NCI-H2196 treated with DMSO at 0.1 percent for 48 hours (cell line): Measurements from ENCODE around the gene SNED1.

Source experiments
- DNase-seq: peaks from one replicate; lab custom pipeline; 2025; ENCODE audit not compliant: unreplicated experiment; lab: John Stamatoyannopoulos, UW

Gene SNED1

DNA sequence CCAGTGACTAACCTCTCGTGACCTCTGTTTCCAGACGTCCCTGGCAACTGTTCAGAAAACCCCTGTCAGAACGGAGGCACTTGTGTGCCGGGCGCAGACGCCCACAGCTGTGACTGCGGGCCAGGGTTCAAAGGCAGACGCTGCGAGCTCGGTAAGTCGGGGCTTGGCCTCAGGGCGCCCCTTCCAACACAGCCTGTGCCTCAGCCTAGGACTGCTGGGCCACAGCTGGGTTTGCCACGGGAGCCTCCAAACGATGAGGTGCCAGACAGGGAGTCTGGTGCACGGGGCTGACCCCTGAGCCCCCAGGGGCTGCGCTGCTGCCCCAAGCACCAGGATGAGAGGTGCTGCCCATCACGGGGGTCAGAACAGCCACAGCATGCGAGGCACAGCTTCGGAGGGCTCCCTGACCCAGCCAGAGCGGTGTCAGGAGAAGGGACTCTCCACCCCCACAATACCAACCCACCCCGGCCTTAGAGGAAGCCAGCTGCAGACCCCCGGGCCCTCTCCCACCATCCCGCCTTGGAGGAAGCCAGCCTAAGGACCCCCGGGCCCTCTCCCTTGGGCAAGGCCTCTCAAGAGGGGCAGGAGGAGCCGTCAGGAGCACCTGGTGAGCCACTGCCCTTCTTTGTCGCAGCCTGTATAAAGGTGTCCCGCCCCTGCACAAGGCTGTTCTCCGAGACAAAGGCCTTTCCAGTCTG lies 83.4 kb downstream of the SNED1 start:
- DNase-seq, result no peak

- DNase-seq, result no peak
Measured at GRCh38 chr2:241082341-241083090, 84.1 kb downstream of the SNED1 start.

- no peak for DNase-seq
Measured at GRCh38 chr2:241083091-241083415, 84.6 kb downstream of the SNED1 start.

GRCh38 chr2:241084856-241085444 lies 86.5 kb downstream of the SNED1 start:
- DNase-seq, result no peak

- DNase-seq, result no peak
Measured at GRCh38 chr2:241087420-241088268, 89.2 kb downstream of the SNED1 start.

- no peak for DNase-seq
Measured at GRCh38 chr2:241088376-241088775, 90.0 kb downstream of the SNED1 start.

DNA sequence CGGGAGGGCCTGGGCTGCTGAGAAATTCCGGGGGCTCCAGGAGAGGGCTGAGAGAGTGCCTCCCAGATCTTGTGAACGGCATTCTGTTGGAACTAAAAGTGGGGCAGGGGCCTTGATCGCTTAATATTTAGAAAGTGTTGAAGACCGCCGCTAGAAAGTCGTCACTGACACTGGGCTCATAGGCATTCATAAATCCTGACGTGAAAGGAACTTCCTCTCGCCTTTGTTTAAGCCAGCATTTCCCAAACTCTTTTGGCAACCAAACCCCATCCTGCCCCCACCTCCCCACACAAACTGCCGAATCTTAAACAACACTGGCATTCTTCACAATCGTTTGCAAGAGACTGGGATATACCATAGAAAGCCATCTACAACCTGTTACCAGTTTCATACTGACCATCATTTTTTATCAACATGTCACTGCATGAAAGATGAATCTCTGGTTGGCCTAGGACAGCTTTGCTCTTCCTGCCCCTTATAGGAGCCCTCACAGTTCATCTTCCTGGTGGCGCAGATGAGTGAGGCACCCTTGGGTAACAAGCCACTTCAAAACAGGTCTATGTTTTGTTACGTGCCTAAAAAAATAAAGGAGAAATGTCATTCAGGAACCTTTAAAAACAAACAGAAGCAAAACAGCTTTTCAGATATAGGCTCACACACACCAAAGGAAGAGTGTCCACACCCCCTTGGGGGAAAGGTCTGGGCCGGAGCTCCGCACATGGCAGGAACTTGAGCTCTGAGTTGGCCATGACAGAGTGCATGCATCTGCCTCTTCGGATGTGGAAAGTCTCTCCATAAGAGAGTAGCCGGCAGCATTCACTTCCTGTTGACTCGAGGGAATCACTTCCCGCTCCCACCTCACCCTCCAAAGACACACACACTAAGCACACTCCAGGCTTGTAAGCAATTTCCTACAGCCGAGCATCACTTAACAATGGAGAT lies 90.6 kb downstream of the SNED1 start:
- no peak for DNase-seq

GRCh38 chr2:241091201-241091600 lies 92.8 kb downstream of the SNED1 start:
- DNase-seq, result no peak

DNA sequence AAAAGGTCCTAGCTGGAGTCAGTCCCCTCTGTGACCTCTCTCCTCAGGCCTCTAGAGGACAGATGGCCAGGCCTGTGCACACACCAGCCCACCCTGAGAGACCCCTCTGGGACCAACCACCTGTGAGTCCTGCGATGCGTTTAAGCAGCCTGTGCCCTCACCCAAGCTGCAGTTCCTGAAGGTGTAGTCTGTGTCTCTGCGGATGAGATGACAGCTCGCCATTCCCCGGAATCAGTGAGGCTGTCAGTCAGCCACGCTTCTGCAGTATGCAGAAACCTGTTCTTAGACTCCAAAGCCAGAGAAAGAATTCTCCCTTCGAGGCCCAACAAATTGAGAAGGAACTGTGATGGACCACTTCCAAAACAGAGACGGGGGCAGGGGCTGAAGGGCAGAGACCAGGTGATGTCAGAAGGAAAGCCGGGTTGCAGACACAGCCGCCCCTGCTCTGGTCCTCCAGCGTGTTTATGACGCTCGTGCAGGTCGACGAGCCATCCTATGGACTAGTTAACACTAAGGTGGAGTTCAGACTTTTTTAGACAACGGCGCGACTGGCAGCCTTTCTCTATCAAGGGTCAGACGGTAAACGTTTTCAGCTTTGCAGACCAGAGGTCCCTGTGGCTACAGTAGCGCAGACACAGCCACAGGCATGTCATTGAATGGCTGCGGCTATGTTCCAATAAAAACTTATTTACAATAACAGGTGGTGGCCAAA lies 93.5 kb downstream of the SNED1 start:
- DNase-seq, result no peak

- DNase-seq, result peak; percentile 14
Measured at GRCh38 chr2:241092677-241093076, 94.3 kb downstream of the SNED1 start.

DNA sequence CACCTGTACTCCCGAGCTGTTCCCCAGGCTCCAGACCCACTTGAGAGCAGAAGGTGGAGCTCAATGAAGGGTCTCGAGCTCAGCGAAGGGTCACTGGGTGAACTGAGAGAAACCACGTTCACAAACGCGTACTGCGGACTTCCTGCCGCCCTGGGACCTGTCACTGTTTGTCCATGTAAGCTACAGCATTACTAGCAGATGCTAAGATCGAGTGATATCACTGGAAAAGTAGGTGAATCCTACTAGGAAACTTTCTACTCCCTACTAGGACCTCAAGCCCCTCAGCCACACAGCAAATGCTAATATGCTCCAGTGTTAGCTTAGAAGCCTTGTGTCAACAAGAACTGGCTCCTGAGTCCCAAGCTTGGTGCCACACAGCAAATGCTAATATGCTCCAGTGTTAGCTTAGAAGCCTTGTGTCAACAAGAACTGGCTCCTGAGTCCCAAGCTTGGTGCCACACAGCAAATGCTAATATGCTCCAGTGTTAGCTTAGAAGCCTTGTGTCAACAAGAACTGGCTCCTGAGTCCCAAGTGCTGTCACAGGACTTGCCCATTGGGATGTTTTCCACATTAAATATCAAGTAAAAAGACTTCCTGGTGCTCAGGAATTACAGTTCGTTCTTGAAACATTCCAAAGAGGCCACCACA lies 94.8 kb downstream of the SNED1 start:
- DNase-seq, result peak; percentile 12

DNA sequence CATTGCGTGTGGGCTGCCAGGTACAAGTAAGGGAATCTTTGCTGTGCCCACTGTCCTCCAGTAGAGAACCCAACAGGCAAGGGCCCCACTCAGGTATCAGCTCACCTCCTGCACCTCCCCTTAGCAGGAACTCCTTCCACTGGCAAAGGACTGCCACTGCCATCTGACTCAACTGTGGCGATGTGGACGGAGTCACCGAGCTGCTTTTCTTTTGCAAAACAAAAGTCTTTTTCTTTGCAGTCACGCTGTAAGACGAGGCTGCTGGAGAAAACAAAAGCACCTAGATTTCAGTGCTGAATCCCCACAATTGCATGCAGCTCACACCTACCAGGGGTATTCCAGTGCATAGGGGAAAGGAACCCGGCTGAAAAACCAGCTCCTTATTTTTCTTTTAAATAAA lies 95.8 kb downstream of the SNED1 start:
- no peak for DNase-seq

GRCh38 chr2:241094924-241095420 lies 96.6 kb downstream of the SNED1 start:
- DNase-seq, result no peak

- no peak for DNase-seq
Measured at GRCh38 chr2:241095594-241096290, 97.3 kb downstream of the SNED1 start.

DNA sequence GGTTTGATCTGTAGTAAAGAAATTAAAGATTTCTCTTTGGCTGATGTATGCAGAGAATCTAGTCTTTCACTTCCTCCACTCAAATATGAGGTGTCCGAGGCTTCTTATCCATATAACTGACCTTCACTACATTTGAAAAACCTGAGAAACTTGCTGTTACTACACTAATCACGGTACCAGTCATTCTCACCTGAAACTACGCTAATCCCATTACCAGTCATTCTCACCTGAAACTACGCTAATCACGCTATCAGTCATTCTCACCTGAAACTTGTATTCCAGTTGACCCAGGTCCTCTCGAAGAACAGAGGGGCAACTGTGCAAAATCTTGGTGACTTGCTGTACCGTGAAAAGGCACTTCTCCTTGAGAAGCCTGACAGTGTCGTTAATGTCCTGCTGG lies 98.6 kb downstream of the SNED1 start:
- DNase-seq, result no peak

DNA sequence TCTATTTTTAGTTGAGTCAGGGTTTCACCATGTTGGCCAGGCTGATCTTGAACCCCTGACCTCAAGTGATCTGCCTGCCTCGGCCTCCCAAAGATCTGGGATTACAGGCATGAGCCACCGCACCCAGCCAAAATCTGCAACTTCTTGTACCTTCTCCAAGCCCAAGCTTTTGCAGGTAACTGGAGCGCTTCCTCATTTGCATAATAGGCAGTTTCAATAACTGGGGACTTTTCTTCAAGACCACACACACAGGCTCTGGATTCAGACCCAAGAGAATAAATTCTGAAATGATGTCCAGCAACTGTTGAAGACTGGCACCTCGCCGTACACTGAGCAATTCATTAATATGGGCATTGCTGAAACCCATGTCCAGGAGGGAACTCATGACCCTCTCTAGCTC lies 100.8 kb downstream of the SNED1 start:
- DNase-seq, result no peak

GRCh38 chr2:241102239-241102803 lies 103.9 kb downstream of the SNED1 start, which contains the start of gene MTERF4:
Gene MTERF4 (minus strand): TSS chr2:241102287. CDS start chr2:241102273, 14 bp downstream.
- DNase-seq, result peak; percentile 72

GRCh38 chr2:241103176-241103595 lies 104.8 kb downstream of the SNED1 start:
- no peak for DNase-seq
